GM18511 (cell line): ENCODE data around the gene TGFBR3.

ENCODE experiments used
- ATAC-seq: cut with Tn5 transposase; IDR thresholded peaks from one replicate; pipeline ENCODE4 v1.9.1; 2021; ENCODE audit warnings: mild to moderate bottlenecking, moderate library complexity; ENCODE audit not compliant: unreplicated experiment

Gene TGFBR3

DNA sequence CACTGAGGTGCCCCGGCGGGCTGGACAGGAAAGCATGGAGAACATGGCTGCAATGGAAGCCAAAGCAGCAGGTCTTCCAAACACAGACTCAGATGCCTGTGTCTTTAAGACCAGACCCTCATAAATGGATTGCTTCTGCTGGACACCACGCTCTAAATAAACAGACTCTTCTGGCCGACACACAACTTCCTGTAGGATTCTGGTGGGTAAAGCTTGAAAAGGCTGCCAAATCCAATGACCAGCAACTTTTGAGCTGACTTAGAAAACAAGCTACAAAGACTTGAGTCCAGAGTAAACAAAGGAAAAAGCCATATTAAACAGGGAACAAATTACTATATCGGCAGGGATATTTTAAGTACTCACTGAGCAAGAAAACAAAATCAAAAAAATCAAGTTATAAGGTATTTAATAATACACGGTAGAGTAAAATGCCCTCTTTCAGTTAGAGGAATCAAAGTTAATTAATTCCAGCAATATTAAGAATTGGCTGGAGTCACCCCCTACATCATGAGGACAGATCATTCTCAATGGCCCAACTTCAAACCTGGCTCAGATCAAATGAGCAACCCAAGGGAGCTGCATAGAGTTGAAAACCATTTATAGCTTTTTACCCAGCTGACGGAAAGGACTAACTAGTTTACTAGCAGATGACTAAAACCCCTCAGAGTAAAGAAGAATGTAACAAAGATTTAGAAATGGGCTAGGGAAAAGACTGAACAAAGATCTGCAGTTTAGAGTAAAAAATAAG, 102.4 kb downstream of the TGFBR3 start:
- no peak for ATAC-seq

GRCh38 chr1:91781901-91782622, 103.9 kb downstream of the TGFBR3 start:
- ATAC-seq, result no peak

DNA sequence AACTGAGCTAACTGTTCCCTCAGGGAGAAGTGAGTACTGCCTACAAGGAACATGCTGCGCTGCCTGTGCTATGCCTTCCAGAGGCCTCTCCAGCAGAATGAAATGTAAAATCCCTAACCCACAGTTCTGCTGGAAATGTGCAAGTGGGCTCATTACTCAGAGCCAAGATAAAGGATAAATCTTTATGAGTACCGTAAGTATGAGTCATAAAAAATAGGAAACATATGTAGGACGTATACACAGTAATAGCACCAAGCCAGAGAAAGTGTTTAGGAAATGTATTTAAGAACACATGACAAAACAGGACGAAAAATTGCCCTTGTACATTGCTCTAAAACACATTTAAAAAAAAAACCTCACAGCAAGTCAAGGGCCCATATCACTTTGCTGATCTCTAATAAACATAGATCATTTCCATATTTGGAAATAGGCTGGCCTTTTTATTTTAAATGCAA, 104.6 kb downstream of the TGFBR3 start:
- no peak for ATAC-seq

DNA sequence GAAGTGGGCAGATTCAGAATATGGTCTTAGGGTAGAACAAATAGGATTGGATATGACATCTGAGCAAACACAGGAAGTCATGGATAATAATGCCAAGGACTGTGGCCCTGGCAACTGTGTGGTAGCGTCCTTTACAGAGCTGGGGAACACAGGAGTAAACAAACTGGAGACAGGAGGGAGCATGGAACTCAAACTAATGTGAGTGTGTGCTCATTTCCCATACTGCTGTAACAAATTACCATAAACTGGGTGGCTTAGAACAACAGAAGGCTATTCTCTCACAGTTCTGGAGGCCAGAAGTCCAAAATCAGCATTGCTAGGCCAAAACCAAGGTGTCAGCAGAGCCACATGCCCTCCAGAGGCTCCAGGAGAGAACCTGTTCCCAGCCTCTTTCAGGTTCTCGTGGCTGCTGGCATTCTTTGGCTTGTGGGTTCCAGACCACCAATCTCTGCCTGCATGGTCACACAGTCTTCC, 106.4 kb downstream of the TGFBR3 start:
- ATAC-seq, result no peak

- no peak for ATAC-seq
Observed at GRCh38 chr1:91778964-91779363, 107.0 kb downstream of the TGFBR3 start.

GRCh38 chr1:91777630-91778300, 108.2 kb downstream of the TGFBR3 start:
- no peak for ATAC-seq

- no peak for ATAC-seq
Observed at GRCh38 chr1:91777196-91777595, 108.8 kb downstream of the TGFBR3 start.

GRCh38 chr1:91776068-91776794, 109.7 kb downstream of the TGFBR3 start:
- ATAC-seq, result no peak

GRCh38 chr1:91775227-91775626, 110.7 kb downstream of the TGFBR3 start:
- no peak for ATAC-seq

- no peak for ATAC-seq
Observed at GRCh38 chr1:91774520-91775203, 111.3 kb downstream of the TGFBR3 start.

GRCh38 chr1:91771717-91772116, 114.2 kb downstream of the TGFBR3 start:
- ATAC-seq, result no peak

DNA sequence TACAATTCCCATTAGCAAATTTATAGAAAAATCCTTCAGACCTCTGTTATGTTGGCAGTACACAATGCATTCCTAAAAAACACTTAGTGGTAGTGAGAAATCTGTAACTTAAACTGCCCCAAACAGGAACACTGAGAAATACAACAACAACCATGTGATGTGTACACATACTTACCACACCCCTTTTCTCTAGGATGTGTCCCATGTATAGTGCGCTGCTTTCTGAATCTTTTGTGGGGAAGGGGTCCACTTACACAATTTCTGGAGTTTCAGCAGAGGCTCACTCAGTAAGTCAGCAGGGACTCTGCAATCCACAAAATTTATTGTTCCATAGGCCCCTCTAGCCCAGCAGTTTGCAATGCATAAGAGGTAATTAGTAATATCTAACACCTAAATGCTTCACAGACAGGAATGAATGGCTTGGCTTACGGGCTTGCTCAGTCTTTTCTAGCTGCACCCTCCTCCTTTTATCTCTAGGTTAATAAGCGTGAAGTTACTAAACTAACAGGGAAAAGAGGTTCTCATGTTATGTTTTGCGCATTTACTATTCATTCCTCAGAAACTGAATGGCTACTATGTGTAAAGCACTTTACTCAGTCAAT, 115.2 kb downstream of the TGFBR3 start:
- no peak for ATAC-seq

GRCh38 chr1:91769742-91770141, 116.2 kb downstream of the TGFBR3 start:
- ATAC-seq, result no peak

- ATAC-seq, result no peak
Observed at GRCh38 chr1:91768786-91769725, 116.9 kb downstream of the TGFBR3 start.

DNA sequence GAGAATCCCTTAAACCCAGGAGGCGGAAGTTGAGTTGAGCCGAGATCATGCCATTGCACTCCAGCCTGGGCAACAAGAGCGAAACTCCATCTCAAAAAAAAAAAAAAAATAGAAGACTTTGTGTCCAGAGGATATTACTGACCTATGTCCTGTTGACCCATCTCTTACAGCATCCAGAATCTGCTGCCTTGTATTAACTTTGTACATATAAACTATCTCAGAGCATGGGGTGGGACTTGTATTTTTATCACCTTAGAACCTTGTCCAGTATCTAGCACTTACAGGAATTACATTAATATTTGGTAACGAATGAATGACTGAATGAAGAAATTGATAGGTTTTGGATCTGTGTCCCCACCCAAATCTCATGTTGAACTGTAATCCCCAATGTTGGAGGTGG, 117.8 kb downstream of the TGFBR3 start:
- no peak for ATAC-seq

- ATAC-seq, result no peak
Observed at GRCh38 chr1:91766883-91767282, 119.1 kb downstream of the TGFBR3 start.

DNA sequence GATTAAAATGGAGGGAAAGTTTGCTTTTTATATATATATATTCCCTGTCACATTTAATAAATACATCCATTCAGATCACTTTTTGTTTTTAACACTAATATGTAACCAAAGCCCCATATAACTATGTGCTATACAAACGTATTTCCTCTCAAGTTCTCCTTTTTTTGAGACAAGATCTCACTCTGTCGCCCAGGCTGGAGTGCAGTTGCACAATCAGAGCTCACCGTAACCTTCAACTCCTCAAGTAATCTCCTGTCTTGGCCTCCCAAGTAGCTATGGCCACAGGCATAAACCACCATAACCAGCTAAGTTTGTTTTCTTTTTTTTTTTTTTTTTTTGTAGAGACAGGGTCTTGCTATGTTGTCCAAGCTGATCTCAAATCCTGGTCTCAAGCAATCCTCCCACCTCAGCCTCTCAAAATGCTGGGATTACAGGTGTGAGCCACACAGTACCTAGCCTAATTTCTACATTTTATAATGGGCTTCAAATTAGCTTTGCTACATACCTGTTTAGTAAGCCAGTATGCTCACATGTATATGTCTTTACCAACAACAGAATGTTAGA, 120.0 kb downstream of the TGFBR3 start:
- no peak for ATAC-seq

DNA sequence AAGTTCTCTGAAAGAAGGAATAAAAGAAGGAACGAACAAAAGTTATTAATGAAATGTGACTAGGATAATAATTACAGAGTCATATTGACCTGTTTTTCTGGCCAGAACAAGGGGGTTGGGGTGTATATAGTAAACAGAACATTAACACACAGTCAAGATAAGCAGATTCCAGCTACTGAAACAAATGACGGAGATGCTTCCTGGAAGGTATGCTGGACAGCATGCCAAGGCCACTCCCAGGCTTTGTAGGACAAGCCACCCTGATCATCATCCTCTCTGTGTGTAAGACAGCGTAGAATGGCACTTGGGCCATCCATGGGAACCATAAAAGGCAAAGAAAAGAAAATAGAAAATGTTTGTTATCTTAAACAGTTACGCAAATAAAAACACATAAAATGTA, 120.7 kb downstream of the TGFBR3 start:
- ATAC-seq, result no peak
